ENCODE results near the gene CDKN2B-AS1. TPM values are rescaled to one million over a fixed set of nuclear protein-coding genes. Genes with fewer than 3 reads are reported as not detected.

CDKN2B-AS1 gene
- total RNA-seq = 1.2 and 3.1 TPM in 2 replicates

DNA sequence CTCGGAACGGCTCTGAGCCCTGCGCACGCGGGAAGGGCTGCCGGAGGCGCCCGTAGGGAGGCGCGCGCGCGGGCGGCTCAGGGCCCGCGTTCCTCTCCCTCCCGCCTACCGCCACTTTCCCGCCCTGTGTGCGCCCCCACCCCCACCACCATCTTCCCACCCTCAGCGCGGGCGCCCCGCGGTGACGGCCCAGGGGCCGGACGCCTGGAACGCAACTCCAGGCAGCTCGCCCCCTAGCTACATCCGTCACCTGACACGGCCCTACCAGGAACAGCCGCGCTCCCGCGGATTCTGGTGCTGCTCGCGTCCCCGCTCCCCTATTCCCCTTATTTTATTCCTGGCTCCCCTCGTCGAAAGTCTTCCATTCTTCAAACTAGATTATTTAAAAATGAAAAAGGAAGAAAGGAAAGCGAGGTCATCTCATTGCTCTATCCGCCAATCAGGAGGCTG, at the start of gene CDKN2B-AS1:
TSS of gene CDKN2B-AS1 (plus strand) at position 236 of the 450 bp plus-strand sequence.

DNA sequence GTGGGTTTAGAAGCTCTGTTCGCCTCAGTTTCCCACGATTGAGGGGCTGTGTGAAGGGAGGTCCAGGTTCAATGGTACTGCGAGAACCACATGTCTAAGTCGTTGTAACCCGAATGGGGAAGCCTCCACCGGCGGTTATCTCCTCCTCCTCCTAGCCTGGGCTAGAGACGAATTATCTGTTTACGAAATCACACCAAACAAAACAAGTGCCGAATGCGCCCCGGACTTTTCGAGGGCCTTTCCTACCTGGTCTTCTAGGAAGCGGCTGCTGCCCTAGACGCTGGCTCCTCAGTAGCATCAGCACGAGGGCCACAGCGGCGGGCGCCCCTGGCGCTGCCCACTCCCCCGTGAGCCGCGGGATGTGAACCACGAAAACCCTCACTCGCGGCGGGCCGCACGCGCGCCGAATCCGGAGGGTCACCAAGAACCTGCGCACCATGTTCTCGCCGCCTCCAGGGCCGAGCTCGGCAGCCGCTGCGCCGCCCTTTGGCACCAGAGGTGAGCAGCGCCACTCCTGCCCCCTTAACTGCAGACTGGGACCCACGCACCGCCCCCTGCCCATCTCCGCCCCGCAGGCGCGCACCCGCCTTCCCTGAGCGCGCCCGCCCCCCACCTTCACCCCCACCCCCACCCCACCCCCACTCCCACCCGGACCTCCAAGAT, 567 bp upstream of the CDKN2B-AS1 start, which contains the start of gene CDKN2A:
TSS of gene CDKN2A (minus strand) at position 500 of the 663 bp plus-strand sequence.

DNA sequence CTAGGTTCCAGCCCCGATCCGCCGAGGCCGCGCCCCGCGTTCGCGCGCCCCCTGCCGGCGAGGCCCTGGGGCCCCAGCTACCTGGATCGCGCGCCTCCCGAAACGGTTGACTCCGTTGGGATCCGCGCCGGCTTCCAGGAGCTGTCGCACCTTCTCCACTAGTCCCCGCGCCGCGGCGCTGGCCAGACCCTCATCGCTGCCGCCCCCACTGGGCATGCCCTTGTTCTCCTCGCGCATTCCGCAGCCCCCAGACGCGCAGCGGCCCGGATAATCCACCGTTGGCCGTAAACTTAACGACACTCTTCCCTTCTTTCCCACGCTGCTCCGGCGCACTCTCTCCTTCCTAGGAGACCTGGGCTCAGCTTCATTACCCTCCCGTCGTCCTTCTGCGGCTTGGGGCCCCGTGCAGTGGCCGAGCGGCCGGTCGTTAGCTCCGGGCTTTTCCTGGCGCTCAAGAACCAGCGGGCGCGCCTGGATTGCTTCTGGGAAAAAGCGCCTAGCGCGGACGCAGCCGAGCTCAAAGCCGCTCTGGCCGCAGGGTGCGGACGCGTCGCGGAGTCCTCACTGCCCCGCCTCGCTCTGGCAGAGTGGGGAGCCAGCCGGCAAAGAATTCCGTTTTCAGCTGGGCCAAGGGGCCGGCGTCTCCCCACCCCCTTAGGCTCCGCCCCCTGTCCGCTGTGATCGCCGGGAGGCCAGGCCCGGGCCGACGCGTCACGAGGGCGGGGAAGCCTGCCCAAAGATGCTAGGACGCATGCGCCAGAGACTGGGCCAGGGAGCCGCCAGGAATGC, 14.3 kb downstream of the CDKN2B-AS1 start, which contains the start of gene CDKN2B:
TSS of gene CDKN2B (minus strand) at position 589 of the 789 bp plus-strand sequence. CDS start at position 237, 352 bp downstream.

Other genes with a start within 250 kb of the CDKN2B-AS1 start
- 18.0 and 19.6 TPM in 2 replicates for gene MTAP, start 192.2 kb upstream of the CDKN2B-AS1 start, total RNA-seq
- gene CDKN2A, start 399 bp upstream of the CDKN2B-AS1 start, total RNA-seq = 19.5 and 22.0 TPM in 2 replicates
- 16.2 and 20.4 TPM in 2 replicates for gene CDKN2B, start 14.5 kb downstream of the CDKN2B-AS1 start, total RNA-seq

Data from cardiac ventricle fibroblast (primary cell).